Measurements from ENCODE around the gene CLTB. TPM values are rescaled to one million over a fixed set of nuclear protein-coding genes. Genes with fewer than 3 reads are reported as not detected.

CLTB gene
- total RNA-seq, 1 experiment from 2014 or later = 34.5 TPM

GRCh38 chr5:176369934-176370711, 46.2 kb downstream of the CLTB start:
- Histone ChIP-seq H2BK5ac (ENCODE audit: insufficient read length, low read length) (no peak overlapping the region), H2AFZ (ENCODE audit: low read length) (no peak overlapping the region), H3T11ph (ENCODE audit: low read length) (no peak overlapping the region), H3K23me2 (ENCODE audit: insufficient read length, low read depth, low read length, poor library complexity, severe bottlenecking) (peaks cover 13% of the 10 kb centered on the region), H3K79me1 (ENCODE audit: insufficient read depth, low read depth, low read length, poor library complexity, severe bottlenecking) (no peaks in the 10 kb centered on the region), H3K27ac (ENCODE audit: insufficient read length, low read depth, low read length) (no peak overlapping the region), H2BK12ac (ENCODE audit: insufficient read length, low read depth, low read length) (no peak overlapping the region), H2BK15ac (ENCODE audit: low read depth, low read length) (no peak overlapping the region), H3K4me1 (ENCODE audit: insufficient read depth, low read length) (no peaks in the 10 kb centered on the region), H4K8ac (replicated peaks; ENCODE audit: insufficient read length, low read depth, low read length) (no peak overlapping the region), H3K23ac (ENCODE audit: insufficient read length, low read depth, low read length) (no peak overlapping the region), H3K4ac (ENCODE audit: low read depth, low read length) (no peak overlapping the region), H2BK120ac (ENCODE audit: low read depth, low read length, poor library complexity, severe bottlenecking) (no peak overlapping the region), H2AK5ac (ENCODE audit: insufficient read length, low read length) (no peak overlapping the region), H3K56ac (ENCODE audit: insufficient read length, low read depth, low read length) (no peak overlapping the region), H3K9ac (ENCODE audit: extremely low read depth, insufficient read length, low read length) (no peak overlapping the region), H3K14ac (ENCODE audit: insufficient read depth, low read length) (no peak overlapping the region), H4K20me1 (ENCODE audit: control insufficient read depth, insufficient read depth, insufficient read length) (no peaks in the 10 kb centered on the region), H3K27me3 (ENCODE audit: insufficient read depth, low read length) (peaks cover 3% of the 10 kb centered on the region; the same call in 1 of the 2 replicates), H2BK20ac (ENCODE audit: low read depth, low read length, poor library complexity, severe bottlenecking) (no peak overlapping the region), H3K9me3 (ENCODE audit: control insufficient read depth, low read depth, low read length) (no peaks in the 10 kb centered on the region), H4K5ac (ENCODE audit: insufficient read length, low read depth, low read length) (no peak overlapping the region), H3K18ac (ENCODE audit: insufficient read length, low read depth, low read length) (no peak overlapping the region), H4K91ac (ENCODE audit: insufficient read length, low read depth, low read length) (no peak overlapping the region), H3K4me2 (ENCODE audit: insufficient read depth, insufficient read length, low read length) (no peak overlapping the region), H3K79me2 (ENCODE audit: insufficient read depth, low read length) (no peaks in the 10 kb centered on the region)
- WGBS (ENCODE audit: extremely low coverage, insufficient read length, low lambda C conversion rate) = no CpG with 5 or more reads among the region's 8 CpGs
- 0 out of 7 replicates have a peak overlapping the region, but pooled peaks of 1 of the 3 experiments have one; percentile 40 for H3K27ac Mint-ChIP-seq
- TF ChIP-seq, protein P1, sequence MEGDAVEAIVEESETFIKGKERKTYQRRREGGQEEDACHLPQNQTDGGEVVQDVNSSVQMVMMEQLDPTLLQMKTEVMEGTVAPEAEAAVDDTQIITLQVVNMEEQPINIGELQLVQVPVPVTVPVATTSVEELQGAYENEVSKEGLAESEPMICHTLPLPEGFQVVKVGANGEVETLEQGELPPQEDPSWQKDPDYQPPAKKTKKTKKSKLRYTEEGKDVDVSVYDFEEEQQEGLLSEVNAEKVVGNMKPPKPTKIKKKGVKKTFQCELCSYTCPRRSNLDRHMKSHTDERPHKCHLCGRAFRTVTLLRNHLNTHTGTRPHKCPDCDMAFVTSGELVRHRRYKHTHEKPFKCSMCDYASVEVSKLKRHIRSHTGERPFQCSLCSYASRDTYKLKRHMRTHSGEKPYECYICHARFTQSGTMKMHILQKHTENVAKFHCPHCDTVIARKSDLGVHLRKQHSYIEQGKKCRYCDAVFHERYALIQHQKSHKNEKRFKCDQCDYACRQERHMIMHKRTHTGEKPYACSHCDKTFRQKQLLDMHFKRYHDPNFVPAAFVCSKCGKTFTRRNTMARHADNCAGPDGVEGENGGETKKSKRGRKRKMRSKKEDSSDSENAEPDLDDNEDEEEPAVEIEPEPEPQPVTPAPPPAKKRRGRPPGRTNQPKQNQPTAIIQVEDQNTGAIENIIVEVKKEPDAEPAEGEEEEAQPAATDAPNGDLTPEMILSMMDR (conservative IDR thresholded peaks at IDR 0.05) = no peak
- H3K4me3 Mint-ChIP-seq = no peak overlapping the region
- H3K9me3 Mint-ChIP-seq = no peaks in the 10 kb centered on the region
- H3K4me1 Mint-ChIP-seq = peaks cover 4 to 7% of the 10 kb centered on the region in 2 experiments
- peaks cover 9 to 25% (median 12%) of the 10 kb centered on the region in 3 experiments for H3K36me3 Mint-ChIP-seq (ENCODE audit: insufficient read depth in 1 of 3, low read depth in 3 of 3)
- DNase-seq = no peak
- H3K27me3 Mint-ChIP-seq (ENCODE audit: low read depth) = peaks cover 19% of the 10 kb centered on the region

Data from H9 (cell line).